Keratinocyte (primary cell): ENCODE measurements around the gene CRISPLD2.

ENCODE experiments used
- CTCF ChIP-seq, 3 experiments: IDR thresholded peaks in 1 of 3; conservative IDR thresholded peaks in 1 of 3; optimal IDR thresholded peaks in 1 of 3; 2 replicates in 2 of 3; 3 replicates in 1 of 3; pipeline versions ENCODE3 to v1.5.1; 2011; ENCODE audit warnings: low read length in 3 of 3, mild to moderate bottlenecking in 3 of 3, moderate library complexity in 2 of 3, control low read depth in 1 of 3, inconsistent platforms in 1 of 3; ENCODE audit not compliant: insufficient read depth in 2 of 3; ENCODE audit errors: extremely low read depth in 1 of 3
- EZH2 ChIP-seq: IDR thresholded peaks from one replicate; pipeline ENCODE4 v1.6.1; 2012; ENCODE audit warnings: inconsistent platforms, mild to moderate bottlenecking, low read length, moderate library complexity

GRCh38 chr16:84931107-84931494 lies 111.3 kb downstream of the CRISPLD2 start:
- no peak for TF ChIP-seq CTCF (optimal IDR thresholded peaks at IDR 0.05 in 1 of 3, IDR thresholded peaks at IDR 0.05 in 1 of 3, conservative IDR thresholded peaks at IDR 0.05 in 1 of 3; ENCODE audit: extremely low read depth in 1 of 3, insufficient read depth in 2 of 3, low read length in 3 of 3)
- TF ChIP-seq EZH2, result no peak
